DND-41 (cell line): Measurements from ENCODE around the gene SEMA7A.

ENCODE experiments used
- EZH2 ChIP-seq: IDR thresholded peaks from 3 replicates; pipeline ENCODE4 v1.6.1; 2012; ENCODE audit warnings: borderline replicate concordance, low read depth, mild to moderate bottlenecking, moderate library complexity, low read length, inconsistent platforms; ENCODE audit not compliant: severe bottlenecking
- TF ChIP-seq, protein P1 (sequence below): IDR thresholded peaks from 2 replicates; pipeline ENCODE4 v1.5.1; 2012; ENCODE audit warnings: borderline replicate concordance, low read length, moderate library complexity, mild to moderate bottlenecking; ENCODE audit not compliant: poor library complexity, severe bottlenecking; ENCODE audit errors: extremely low read depth

DNA sequence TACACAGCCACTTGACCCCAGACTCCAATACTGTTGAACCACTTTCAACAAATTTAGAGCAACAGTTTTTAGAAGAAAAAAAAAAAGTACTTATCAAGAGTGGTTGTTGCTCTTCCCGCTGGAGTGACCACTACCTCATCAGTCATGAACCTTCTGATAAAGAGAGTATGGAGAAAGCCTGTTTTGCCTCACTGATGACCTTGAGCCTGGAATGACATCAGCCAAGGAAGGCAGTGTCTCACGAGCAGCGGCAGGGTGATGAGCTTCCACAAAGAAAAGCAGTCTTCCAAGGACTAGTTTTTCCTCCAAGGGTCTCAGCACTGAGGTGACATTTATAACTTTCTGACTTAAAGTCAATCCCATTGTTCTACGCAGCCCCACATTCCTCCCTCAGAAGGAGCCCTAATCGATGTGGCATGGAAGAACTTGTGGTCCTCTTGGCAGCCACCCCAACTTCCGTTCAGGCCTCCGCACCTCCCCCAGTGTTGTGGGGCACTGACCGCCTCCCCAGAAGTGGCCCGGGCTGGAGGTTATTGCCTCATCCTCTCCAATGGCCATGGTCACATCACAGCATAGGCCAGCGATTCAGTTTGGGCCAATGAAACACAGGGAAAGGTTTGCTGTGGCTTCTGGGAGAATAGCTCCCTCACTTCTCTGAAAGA is 64.5 kb downstream of the SEMA7A start:
- TF ChIP-seq, protein P1, sequence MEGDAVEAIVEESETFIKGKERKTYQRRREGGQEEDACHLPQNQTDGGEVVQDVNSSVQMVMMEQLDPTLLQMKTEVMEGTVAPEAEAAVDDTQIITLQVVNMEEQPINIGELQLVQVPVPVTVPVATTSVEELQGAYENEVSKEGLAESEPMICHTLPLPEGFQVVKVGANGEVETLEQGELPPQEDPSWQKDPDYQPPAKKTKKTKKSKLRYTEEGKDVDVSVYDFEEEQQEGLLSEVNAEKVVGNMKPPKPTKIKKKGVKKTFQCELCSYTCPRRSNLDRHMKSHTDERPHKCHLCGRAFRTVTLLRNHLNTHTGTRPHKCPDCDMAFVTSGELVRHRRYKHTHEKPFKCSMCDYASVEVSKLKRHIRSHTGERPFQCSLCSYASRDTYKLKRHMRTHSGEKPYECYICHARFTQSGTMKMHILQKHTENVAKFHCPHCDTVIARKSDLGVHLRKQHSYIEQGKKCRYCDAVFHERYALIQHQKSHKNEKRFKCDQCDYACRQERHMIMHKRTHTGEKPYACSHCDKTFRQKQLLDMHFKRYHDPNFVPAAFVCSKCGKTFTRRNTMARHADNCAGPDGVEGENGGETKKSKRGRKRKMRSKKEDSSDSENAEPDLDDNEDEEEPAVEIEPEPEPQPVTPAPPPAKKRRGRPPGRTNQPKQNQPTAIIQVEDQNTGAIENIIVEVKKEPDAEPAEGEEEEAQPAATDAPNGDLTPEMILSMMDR: no peak
- TF ChIP-seq EZH2: no peak
